ENCODE results near the gene ADGRA3. TPM values are rescaled to one million over a fixed set of nuclear protein-coding genes. Genes with fewer than 3 reads are reported as not detected.

ADGRA3 gene
- total RNA-seq, 1 experiment from 2014 or later: 56.5 TPM

DNA sequence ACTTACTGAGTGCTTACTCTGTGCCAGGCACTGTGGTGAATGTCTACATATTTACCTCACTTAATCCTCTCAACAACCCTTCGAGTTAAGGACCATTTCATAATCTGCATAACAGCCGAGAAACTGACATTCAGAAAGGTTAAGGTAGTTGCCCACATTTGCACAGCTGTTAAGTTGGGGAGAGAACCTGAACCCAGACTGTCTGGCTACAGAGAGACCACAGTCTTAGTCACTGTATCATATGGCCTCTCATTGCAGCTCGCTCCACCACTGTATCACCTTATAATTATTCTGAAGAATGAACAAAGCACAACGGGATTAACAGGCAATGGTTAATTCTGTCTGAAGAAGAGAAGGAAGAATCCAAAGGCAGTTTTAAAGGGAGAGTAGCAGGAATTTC, 98.5 kb downstream of the ADGRA3 start:
- Mint-ChIP-seq H3K9me3 (no peaks in the 10 kb centered on the region), H3K27ac (no peak overlapping the region; a peak in 1 of 7 replicates), H3K36me3 (ENCODE audit: insufficient read depth in 1 of 3, low read depth in 3 of 3) (peaks cover 3 to 52% (median 21%) of the 10 kb centered on the region in 3 experiments), H3K4me1 (no peaks in the 10 kb centered on the region), H3K27me3 (ENCODE audit: low read depth) (no peaks in the 10 kb centered on the region), H3K4me3 (no peak overlapping the region)
- Histone ChIP-seq H4K20me1 (ENCODE audit: control insufficient read depth, insufficient read depth, insufficient read length) (no peaks in the 10 kb centered on the region), H3K79me1 (ENCODE audit: insufficient read depth, low read depth, low read length, poor library complexity, severe bottlenecking) (no peaks in the 10 kb centered on the region), H2AFZ (ENCODE audit: low read length) (no peak overlapping the region), H3K4me1 (ENCODE audit: insufficient read depth, low read length) (no peaks in the 10 kb centered on the region), H4K8ac (replicated peaks; ENCODE audit: insufficient read length, low read depth, low read length) (no peak overlapping the region), H3K27me3 (ENCODE audit: insufficient read depth, low read length) (no peaks in the 10 kb centered on the region), H3K56ac (ENCODE audit: insufficient read length, low read depth, low read length) (no peak overlapping the region), H2BK120ac (ENCODE audit: low read depth, low read length, poor library complexity, severe bottlenecking) (no peak overlapping the region), H3K79me2 (ENCODE audit: insufficient read depth, low read length) (no peaks in the 10 kb centered on the region), H3T11ph (ENCODE audit: low read length) (no peak overlapping the region), H3K4me2 (ENCODE audit: insufficient read depth, insufficient read length, low read length) (no peak overlapping the region), H3K14ac (ENCODE audit: insufficient read depth, low read length) (no peak overlapping the region), H3K18ac (ENCODE audit: insufficient read length, low read depth, low read length) (no peak overlapping the region), H4K5ac (ENCODE audit: insufficient read length, low read depth, low read length) (no peak overlapping the region), H4K91ac (ENCODE audit: insufficient read length, low read depth, low read length) (no peak overlapping the region), H3K23ac (ENCODE audit: insufficient read length, low read depth, low read length) (no peak overlapping the region), H2BK12ac (ENCODE audit: insufficient read length, low read depth, low read length) (no peak overlapping the region), H2BK20ac (ENCODE audit: low read depth, low read length, poor library complexity, severe bottlenecking) (no peak overlapping the region), H2BK5ac (ENCODE audit: insufficient read length, low read length) (no peak overlapping the region), H3K9ac (ENCODE audit: extremely low read depth, insufficient read length, low read length) (no peak overlapping the region), H3K27ac (ENCODE audit: insufficient read length, low read depth, low read length) (no peak overlapping the region), H3K23me2 (ENCODE audit: insufficient read length, low read depth, low read length, poor library complexity, severe bottlenecking) (no peaks in the 10 kb centered on the region), H2AK5ac (ENCODE audit: insufficient read length, low read length) (no peak overlapping the region), H3K9me3 (ENCODE audit: control insufficient read depth, low read depth, low read length) (no peaks in the 10 kb centered on the region), H2BK15ac (ENCODE audit: low read depth, low read length) (no peak overlapping the region), H3K4ac (ENCODE audit: low read depth, low read length) (no peak overlapping the region)
- DNase-seq: no peak
- TF ChIP-seq, protein P1, sequence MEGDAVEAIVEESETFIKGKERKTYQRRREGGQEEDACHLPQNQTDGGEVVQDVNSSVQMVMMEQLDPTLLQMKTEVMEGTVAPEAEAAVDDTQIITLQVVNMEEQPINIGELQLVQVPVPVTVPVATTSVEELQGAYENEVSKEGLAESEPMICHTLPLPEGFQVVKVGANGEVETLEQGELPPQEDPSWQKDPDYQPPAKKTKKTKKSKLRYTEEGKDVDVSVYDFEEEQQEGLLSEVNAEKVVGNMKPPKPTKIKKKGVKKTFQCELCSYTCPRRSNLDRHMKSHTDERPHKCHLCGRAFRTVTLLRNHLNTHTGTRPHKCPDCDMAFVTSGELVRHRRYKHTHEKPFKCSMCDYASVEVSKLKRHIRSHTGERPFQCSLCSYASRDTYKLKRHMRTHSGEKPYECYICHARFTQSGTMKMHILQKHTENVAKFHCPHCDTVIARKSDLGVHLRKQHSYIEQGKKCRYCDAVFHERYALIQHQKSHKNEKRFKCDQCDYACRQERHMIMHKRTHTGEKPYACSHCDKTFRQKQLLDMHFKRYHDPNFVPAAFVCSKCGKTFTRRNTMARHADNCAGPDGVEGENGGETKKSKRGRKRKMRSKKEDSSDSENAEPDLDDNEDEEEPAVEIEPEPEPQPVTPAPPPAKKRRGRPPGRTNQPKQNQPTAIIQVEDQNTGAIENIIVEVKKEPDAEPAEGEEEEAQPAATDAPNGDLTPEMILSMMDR (conservative IDR thresholded peaks at IDR 0.05): no peak
- no CpG with 5 or more reads among the region's 4 CpGs for WGBS (ENCODE audit: extremely low coverage, insufficient read length, low lambda C conversion rate)

Data from H9 (cell line).